Epithelial cell of prostate (primary cell): ENCODE results near the gene CT47A7.
"Not testable (repeated sequence)": the region's sequence is repeated elsewhere in the genome, so short reads cannot be mapped to it uniquely, and the experiment has no call there.

ENCODE experiments used
- DNase-seq: peaks from one replicate; pipeline ENCODE4 v3.0.0-alpha.2; 2011; ENCODE audit warnings: low read depth, low spot score
- H3K27ac ChIP-seq: fragments of 450-650 bp; 2 replicates; pipeline ENCODE4 v1.5.1; 2017; ENCODE audit warnings: mild to moderate bottlenecking

Gene CT47A7

GRCh38 chrX:120956500-120956899 lies at the start of gene CT47A7:
CT47A7 (minus strand) TSS chrX:120956600; CDS start chrX:120956345, 255 bp downstream.
- H3K27ac ChIP-seq, DNase-seq: not testable (repeated sequence)

GRCh38 chrX:121000589-121000988 lies 44.2 kb upstream of the CT47A7 start:
- no peak overlapping the region for H3K27ac ChIP-seq
- DNase-seq: no peak

- H3K27ac ChIP-seq: no peak overlapping the region
- DNase-seq: no peak
These were observed 43.0 kb upstream of the CT47A7 start for GRCh38 chrX:120999413-120999812.

- H3K27ac ChIP-seq: not testable (repeated sequence)
These were observed 29.3 kb upstream of the CT47A7 start, which contains the start of gene CT47A1 for GRCh38 chrX:120985660-120986059. CT47A1 (minus strand) TSS chrX:120985760; CDS start chrX:120985529, 231 bp downstream.

More at GRCh38 chrX:120985660-120986059, 29.3 kb upstream of the CT47A7 start, which contains the start of gene CT47A1:
- not testable (repeated sequence) for DNase-seq
